GM23248 (cell line): ENCODE results near the gene ST8SIA1. TPM values are rescaled to one million over a fixed set of nuclear protein-coding genes. Genes with fewer than 3 reads are reported as not detected.

Source experiments
- DNase-seq: peaks from one replicate; pipeline ENCODE4 v3.0.0-alpha.2; 2015
- H2AFZ ChIP-seq: fragments of 200-600 bp; sonication (generic); 2 replicates; pipeline ENCODE4 v1.6.1; 2016; ENCODE audit warnings: antibody characterized with exemption
- H3F3A ChIP-seq: fragments of 200-600 bp; sonication (generic); 2 replicates; pipeline ENCODE4 v1.6.1; 2016; ENCODE audit warnings: mild to moderate bottlenecking, antibody characterized with exemption, mixed run types; ENCODE audit not compliant: insufficient read depth
- H3K27ac ChIP-seq: fragments of 200-600 bp; sonication (generic); 2 replicates; pipeline ENCODE4 v1.5.1; 2016; ENCODE audit warnings: mild to moderate bottlenecking
- H3K27me3 ChIP-seq: fragments of 200-600 bp; sonication (generic); replicated peaks from 2 replicates; pipeline ENCODE4 v1.6.1; 2016; ENCODE audit warnings: mild to moderate bottlenecking; ENCODE audit not compliant: insufficient read depth
- H3K36me3 ChIP-seq: fragments of 200-600 bp; sonication (generic); 2 replicates; pipeline ENCODE4 v1.6.1; 2016; ENCODE audit warnings: low read depth, mild to moderate bottlenecking
- H3K4me1 ChIP-seq: fragments of 200-600 bp; sonication (generic); 2 replicates; pipeline ENCODE4 v1.6.1; 2016; ENCODE audit warnings: mild to moderate bottlenecking; ENCODE audit not compliant: insufficient read depth
- H3K4me2 ChIP-seq: fragments of 200-600 bp; sonication (generic); one replicate; pipeline ENCODE4 v1.6.1; 2016; ENCODE audit warnings: mild to moderate bottlenecking; ENCODE audit not compliant: unreplicated experiment
- H3K4me3 ChIP-seq: fragments of 200-600 bp; sonication (generic); 2 replicates; pipeline ENCODE4 v1.5.1; 2016; ENCODE audit warnings: mild to moderate bottlenecking
- H3K79me2 ChIP-seq: fragments of 200-600 bp; sonication (generic); 2 replicates; pipeline ENCODE4 v1.6.1; 2016; ENCODE audit warnings: mild to moderate bottlenecking; ENCODE audit not compliant: insufficient read depth
- H3K9ac ChIP-seq: fragments of 200-600 bp; sonication (generic); 2 replicates; pipeline ENCODE4 v1.6.1; 2016; ENCODE audit warnings: mild to moderate bottlenecking
- H3K9me2 ChIP-seq: fragments of 200-600 bp; sonication (generic); 2 replicates; pipeline ENCODE4 v1.6.1; 2016; ENCODE audit warnings: mixed run types, mild to moderate bottlenecking, moderate library complexity; ENCODE audit not compliant: insufficient read depth
- H3K9me3 ChIP-seq: fragments of 200-600 bp; sonication (generic); one replicate; pipeline ENCODE4 v1.6.1; 2017; ENCODE audit warnings: low read depth
- H4K20me1 ChIP-seq: fragments of 200-600 bp; sonication (generic); 2 replicates; pipeline ENCODE4 v1.6.0; 2016; ENCODE audit not compliant: insufficient read depth
- EZH2 ChIP-seq: fragments of 200-600 bp; sonication (generic); IDR thresholded peaks from 2 replicates; pipeline ENCODE4 v1.6.1; 2018; ENCODE audit warnings: antibody characterized with exemption, mild to moderate bottlenecking; ENCODE audit not compliant: insufficient read depth, poor library complexity, severe bottlenecking
- EZH2phosphoT487 ChIP-seq: fragments of 200-600 bp; sonication (generic); IDR thresholded peaks from 2 replicates; pipeline ENCODE4 v1.6.1; 2018; ENCODE audit warnings: antibody characterized with exemption, moderate library complexity, mild to moderate bottlenecking, low read depth; ENCODE audit not compliant: insufficient read depth
- WGBS, 2 experiments: methylation state at CpG; one replicate each; pipeline ENCODE4 v1.1.6; 2015 to 2017; ENCODE audit warnings: low lambda C conversion rate in 2 of 2, low coverage in 1 of 2; ENCODE audit errors: missing lambda C conversion rate in 2 of 2; 5-methylcytosine and 5-hydroxymethylcytosine counted together
- in situ Hi-C: fragments of 300-500 bp; cut with MboI; formaldehyde crosslinking; loops from 2 replicates; pipeline ENCODE4 v1.15.0; 2020
- polyA plus RNA-seq: library from polyadenylated mRNA; unstranded; fragments of >200 nt; fragmentation: Nextera tagmentation; extraction: Ambion mirVana; gene quantifications from 2 replicates; pipeline ENCODE4 v1.2.1, GENCODE V29; 2016
- total RNA-seq: library from RNA; depleted of rRNA; stranded (reverse); fragments of >200 nt; shearing (Covaris generic); gene quantifications from 2 replicates; pipeline ENCODE4 v1.2.3, GENCODE V29; 2014

Gene ST8SIA1
- total and polyA plus RNA-seq, 2 experiments from 2014 or later = 0.15 TPM; not detected in 1

DNA sequence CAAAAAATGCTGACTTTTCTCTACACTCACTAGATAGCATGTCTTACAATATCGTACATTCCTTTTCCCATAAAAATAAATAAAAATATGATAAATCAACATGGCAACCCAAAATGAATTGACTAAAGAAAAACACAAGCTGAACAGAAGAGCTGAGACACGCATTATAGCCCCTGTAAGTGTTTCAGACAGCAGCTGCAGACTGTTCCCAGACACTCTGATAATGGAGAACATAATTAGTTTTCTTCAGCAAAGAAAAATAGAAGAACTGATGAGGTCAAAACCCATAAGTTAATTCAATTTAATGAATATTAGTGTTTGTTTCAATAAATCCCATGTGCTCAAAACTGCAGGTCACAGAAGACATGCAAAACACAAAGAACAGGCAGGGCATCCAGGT lies 23.8 kb downstream of the ST8SIA1 start:
- 62 to 72% methylated on average over 2 of the region's 2 CpGs for WGBS, 2 experiments
- no peak for TF ChIP-seq EZH2phosphoT487
- TF ChIP-seq EZH2 = no peak
- Histone ChIP-seq H3K4me3 (no peak overlapping the region), H3K27ac (no peak overlapping the region), H3K36me3 (no peaks in the 10 kb centered on the region), H3K9me2 (no peaks in the 10 kb centered on the region), H3K27me3 (peaks cover 32% of the 10 kb centered on the region), H3K9me3 (no peaks in the 10 kb centered on the region), H2AFZ (no peak overlapping the region), H3F3A (no peaks in the 10 kb centered on the region), H3K9ac (no peak overlapping the region), H3K4me1 (no peaks in the 10 kb centered on the region), H4K20me1 (no peaks in the 10 kb centered on the region), H3K79me2 (no peaks in the 10 kb centered on the region), H3K4me2 (no peak overlapping the region)
- no peak for DNase-seq
- in situ Hi-C loops = no loop called here

DNA sequence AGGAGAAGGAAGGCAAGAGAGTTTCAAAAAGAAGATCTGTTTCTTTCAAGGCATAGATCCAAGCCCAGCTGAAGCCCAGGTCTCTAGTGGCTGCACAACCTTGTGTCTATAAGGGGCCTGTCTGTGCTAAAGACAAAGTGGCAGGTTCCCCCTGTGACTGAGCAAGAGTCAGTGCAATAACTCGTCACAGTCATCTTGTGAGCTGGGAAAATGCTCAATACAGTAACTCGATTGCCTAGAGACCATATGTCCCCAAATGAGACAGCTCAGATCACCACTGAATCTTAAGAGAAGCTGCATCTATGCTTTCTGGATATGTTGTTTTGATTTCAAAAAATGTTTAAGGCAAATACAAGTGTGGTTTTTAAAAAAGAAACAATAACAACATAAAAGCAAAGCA lies 24.2 kb downstream of the ST8SIA1 start:
- no peaks in the 10 kb centered on the region for H3K9me3 ChIP-seq
- no peaks in the 10 kb centered on the region for H3K9me2 ChIP-seq
- no peak overlapping the region for H3K27ac ChIP-seq
- H3K9ac ChIP-seq = no peak overlapping the region
- DNase-seq = no peak
- H3K4me3 ChIP-seq = no peak overlapping the region
- no peak overlapping the region for H2AFZ ChIP-seq
- H3K36me3 ChIP-seq = no peaks in the 10 kb centered on the region
- WGBS, 2 experiments = 50 to 58% methylated on average over 2 of the region's 2 CpGs
- no peaks in the 10 kb centered on the region for H3K79me2 ChIP-seq
- TF ChIP-seq EZH2phosphoT487 (no peak), EZH2 (no peak)
- in situ Hi-C loops = no loop called here
- no peaks in the 10 kb centered on the region for H3K4me1 ChIP-seq
- H3K4me2 ChIP-seq = no peak overlapping the region
- no peaks in the 10 kb centered on the region for H3F3A ChIP-seq
- H3K27me3 ChIP-seq = peaks cover 28% of the 10 kb centered on the region
- H4K20me1 ChIP-seq = no peaks in the 10 kb centered on the region

DNA sequence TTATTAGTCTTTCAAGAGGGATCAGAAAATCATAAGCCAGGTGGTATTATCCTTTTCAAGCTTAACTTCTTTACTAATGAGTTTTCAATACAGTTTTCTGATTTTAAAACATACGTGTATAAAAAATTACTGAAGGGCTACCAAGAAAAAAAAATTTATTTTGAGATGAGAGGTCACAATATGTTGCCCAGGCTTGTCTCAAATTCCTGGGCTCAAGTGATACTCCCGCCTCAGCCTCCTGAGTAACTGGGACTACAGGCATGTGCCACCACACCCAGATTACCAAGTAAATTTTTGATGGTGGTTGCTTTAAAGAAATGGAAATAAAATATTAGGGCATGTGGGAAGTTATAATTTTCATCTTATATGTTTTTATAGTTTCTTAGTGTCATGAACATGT lies 26.7 kb downstream of the ST8SIA1 start:
- H3K79me2 ChIP-seq = no peaks in the 10 kb centered on the region
- no peak overlapping the region for H3K4me2 ChIP-seq
- no peaks in the 10 kb centered on the region for H3F3A ChIP-seq
- no peaks in the 10 kb centered on the region for H3K36me3 ChIP-seq
- no peaks in the 10 kb centered on the region for H4K20me1 ChIP-seq
- H3K9me3 ChIP-seq = no peaks in the 10 kb centered on the region
- H2AFZ ChIP-seq = no peak overlapping the region
- H3K27me3 ChIP-seq = peaks cover 14% of the 10 kb centered on the region
- H3K4me3 ChIP-seq = no peak overlapping the region
- 53 to 60% methylated on average over 2 of the region's 2 CpGs for WGBS, 2 experiments
- TF ChIP-seq EZH2phosphoT487 (no peak), EZH2 (no peak)
- no peak overlapping the region for H3K9ac ChIP-seq
- no peak for DNase-seq
- H3K9me2 ChIP-seq = no peaks in the 10 kb centered on the region
- H3K27ac ChIP-seq = no peak overlapping the region
- in situ Hi-C loops = no loop called here
- no peaks in the 10 kb centered on the region for H3K4me1 ChIP-seq

- TF ChIP-seq EZH2phosphoT487 (no peak), EZH2 (no peak)
- H3K27ac ChIP-seq = no peak overlapping the region
- H3K9me2 ChIP-seq = no peaks in the 10 kb centered on the region
- H3K27me3 ChIP-seq = peaks cover 11% of the 10 kb centered on the region
- no peaks in the 10 kb centered on the region for H4K20me1 ChIP-seq
- no peaks in the 10 kb centered on the region for H3K36me3 ChIP-seq
- in situ Hi-C loops = no loop called here
- H3K4me1 ChIP-seq = no peaks in the 10 kb centered on the region
- DNase-seq = peak; percentile 5
- H3K4me2 ChIP-seq = no peak overlapping the region
- H3K79me2 ChIP-seq = no peaks in the 10 kb centered on the region
- no peak overlapping the region for H3K4me3 ChIP-seq
- no peak overlapping the region for H2AFZ ChIP-seq
- H3K9ac ChIP-seq = no peak overlapping the region
- H3F3A ChIP-seq = no peaks in the 10 kb centered on the region
- H3K9me3 ChIP-seq = no peaks in the 10 kb centered on the region
Measured at GRCh38 chr12:22306311-22306710, 28.2 kb downstream of the ST8SIA1 start.

DNA sequence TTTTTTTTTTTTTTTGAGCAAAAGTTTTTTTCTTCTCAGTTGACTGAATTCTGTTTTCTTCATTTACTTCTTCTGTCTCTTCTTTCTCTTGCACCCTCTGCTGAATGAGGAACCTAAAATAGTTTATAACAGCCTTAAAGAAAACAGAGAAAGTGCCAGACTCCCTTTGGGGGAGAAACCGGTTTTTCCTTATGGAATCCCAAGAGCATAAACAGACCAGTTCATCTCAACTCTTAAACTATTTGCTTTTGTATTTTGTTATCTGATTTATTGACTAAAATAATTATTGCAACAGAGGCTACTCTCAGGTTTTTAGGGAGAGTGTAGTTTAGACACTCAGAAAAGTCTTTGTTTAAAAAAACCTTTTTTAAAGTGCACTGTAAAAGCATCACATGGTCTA lies 30.2 kb downstream of the ST8SIA1 start:
- in situ Hi-C loops = no loop called here
- DNase-seq = no peak
- H3K27me3 ChIP-seq = peaks cover 7% of the 10 kb centered on the region; the same call in 1 of the 2 replicates

More for the DNA sequence above, 30.2 kb downstream of the ST8SIA1 start:
- H3K9me2 ChIP-seq = no peaks in the 10 kb centered on the region
- H4K20me1 ChIP-seq = no peaks in the 10 kb centered on the region
- H3K9ac ChIP-seq = no peak overlapping the region
- no peaks in the 10 kb centered on the region for H3K79me2 ChIP-seq
- 50 to 61% methylated on average over 1 of the region's 1 CpG for WGBS, 2 experiments
- H3K9me3 ChIP-seq = no peaks in the 10 kb centered on the region
- H3K27ac ChIP-seq = no peak overlapping the region
- no peaks in the 10 kb centered on the region for H3F3A ChIP-seq
- H3K36me3 ChIP-seq = no peaks in the 10 kb centered on the region
- no peak overlapping the region for H3K4me3 ChIP-seq
- H2AFZ ChIP-seq = no peak overlapping the region
- no peak overlapping the region for H3K4me2 ChIP-seq
- no peak for TF ChIP-seq EZH2phosphoT487
- no peak for TF ChIP-seq EZH2
- no peaks in the 10 kb centered on the region for H3K4me1 ChIP-seq
